ENCODE measurements around the gene ZNF792. TPM values are rescaled to one million over a fixed set of nuclear protein-coding genes. Genes with fewer than 3 reads are reported as not detected.
A peak's percentile ranks its signal among the peaks of the same experiment; 100 is the strongest.
"Not testable (repeated sequence)": the region's sequence is repeated elsewhere in the genome, so short reads cannot be mapped to it uniquely, and the experiment has no call there.

ZNF792 gene
- total RNA-seq, 1 donor from 2014 or later, result 7.5 TPM

DNA sequence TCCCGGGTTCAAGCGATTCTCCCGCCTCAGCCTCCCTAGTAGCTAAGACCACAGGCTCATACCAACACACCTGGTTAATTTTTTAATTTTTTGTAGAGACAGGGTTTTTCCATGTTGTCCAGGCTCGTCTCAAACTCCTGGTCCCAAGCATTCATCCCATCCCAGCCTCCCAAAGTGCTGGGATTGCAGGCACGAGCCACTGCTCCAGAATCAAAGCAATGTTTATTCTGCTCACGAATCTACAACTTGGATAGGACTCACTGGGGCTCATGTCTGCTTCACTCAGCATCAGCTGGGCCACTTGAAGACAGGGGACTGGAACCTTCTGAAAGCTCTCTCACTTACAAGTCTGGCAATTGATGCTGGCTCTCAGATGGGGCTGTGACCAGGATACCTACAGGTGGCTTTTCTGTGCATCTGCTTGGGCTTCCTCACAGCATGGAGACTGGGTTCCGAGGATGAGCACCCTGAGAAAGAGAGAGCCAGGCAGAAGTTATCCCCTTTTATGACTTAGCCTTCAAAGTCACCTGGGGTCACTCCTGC is 8.2 kb upstream of the ZNF792 start:
- peak; percentile 77 for DNase-seq (ENCODE audit: low spot score)

- DNase-seq (ENCODE audit: low spot score), result not testable (repeated sequence)
Observed at GRCh38 chr19:34970185-34970780, 6.3 kb upstream of the ZNF792 start.

GRCh38 chr19:34969721-34970120 is 5.7 kb upstream of the ZNF792 start:
- DNase-seq (ENCODE audit: low spot score), result no peak

DNA sequence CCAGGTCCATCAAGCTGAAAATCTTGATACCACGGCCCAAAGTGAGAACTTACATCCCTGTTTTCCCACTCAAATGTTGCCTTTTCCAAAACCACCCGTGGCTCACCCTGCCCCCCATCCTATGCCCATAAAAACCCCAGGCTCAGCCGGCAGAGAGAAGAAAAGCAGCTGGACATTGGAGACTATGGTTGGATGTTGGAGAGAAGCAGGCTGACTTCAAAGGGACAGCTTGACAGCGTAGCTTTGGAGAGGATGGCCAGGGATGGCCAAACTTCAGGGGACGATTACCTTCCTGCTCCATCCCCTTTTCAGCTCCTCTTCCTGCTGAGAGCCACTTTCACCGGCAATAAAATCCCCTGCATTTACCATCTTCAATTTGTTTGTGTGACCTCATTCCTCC is 3.5 kb upstream of the ZNF792 start:
- DNase-seq (ENCODE audit: low spot score), result no peak

GRCh38 chr19:34965505-34965904 is 1.5 kb upstream of the ZNF792 start:
- DNase-seq (ENCODE audit: low spot score), result not testable (repeated sequence)

GRCh38 chr19:34964598-34964997 is 569 bp upstream of the ZNF792 start:
- DNase-seq (ENCODE audit: low spot score), result no peak

DNA sequence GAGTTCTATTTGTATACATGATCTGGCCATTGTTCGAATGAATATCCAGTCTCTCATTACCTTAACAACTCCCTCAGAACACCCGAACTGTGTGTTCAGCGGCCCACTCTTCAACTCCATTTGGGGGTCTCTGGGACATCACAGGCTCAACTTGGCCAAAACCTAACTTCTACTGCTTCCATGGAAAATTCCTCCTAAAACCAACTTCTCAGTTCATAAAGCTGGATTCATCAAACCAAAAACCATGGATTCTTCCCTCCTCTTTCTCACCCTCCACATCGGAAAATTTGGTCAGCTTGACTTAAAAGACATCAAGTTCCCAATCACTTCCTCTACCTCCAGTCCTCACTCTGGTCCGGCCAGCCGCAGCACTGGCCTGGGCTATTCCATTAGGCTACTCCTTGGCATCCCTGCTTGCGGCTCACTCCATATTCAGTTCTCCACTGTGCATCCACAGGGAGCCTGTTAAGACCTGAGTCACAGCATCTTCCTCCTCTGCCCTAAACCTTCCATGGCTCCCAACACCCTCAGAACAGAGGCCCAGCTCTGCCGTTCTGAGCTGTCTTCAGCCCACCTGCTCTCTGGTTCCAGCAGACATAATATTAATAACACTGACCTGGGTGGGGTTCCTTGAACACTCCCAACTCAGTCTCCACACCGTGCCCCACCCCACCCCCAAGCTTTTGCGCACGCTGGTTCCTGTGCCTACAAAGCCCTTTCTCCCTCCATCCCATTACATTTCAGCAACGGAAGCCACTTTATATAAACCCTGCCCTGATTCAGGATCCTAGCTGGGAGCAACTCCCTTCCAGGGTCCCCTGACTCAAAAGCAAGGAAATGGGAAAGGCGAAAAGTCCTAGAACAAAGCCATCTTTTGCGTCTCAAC is 1.1 kb downstream of the ZNF792 start:
- no peak for DNase-seq (ENCODE audit: low spot score)

GRCh38 chr19:34961775-34962686 is 2.0 kb downstream of the ZNF792 start:
- no peak for DNase-seq (ENCODE audit: low spot score)

DNA sequence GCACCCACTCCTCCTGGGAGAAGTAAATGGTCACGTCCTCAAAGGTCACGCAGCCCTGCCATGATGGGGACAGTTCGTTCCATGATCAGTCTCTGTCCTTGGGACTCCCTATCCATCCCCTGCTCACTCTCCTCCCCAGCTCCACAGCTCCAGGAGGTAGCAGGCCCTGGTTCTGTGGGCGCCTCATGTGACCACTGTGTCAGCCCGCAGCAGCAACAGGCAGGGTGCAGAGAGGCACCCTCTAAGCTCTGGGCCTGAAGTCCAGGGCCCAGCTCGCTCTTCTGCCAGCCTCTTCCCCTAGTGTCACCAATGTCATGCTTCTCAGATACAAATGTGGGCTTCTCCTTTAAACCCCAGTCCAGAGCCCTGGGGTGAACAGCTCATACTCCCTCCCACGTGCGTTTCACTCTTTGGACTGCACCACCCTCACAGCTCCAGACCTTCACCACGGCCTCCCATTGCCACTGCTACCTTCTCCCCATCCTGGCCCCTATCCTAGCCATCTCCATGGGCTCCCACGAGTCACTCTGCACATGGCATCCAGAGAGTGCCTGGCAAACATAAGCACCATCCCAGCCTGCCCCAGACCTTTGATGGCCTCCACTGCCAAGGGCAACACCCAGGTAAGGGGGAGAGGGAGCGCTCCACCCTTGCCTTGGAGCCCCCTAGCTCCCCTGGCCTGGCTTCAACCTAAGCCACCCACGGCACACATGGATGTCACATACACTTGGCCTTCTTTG is 2.9 kb downstream of the ZNF792 start:
- DNase-seq (ENCODE audit: low spot score), result peak; percentile 73

DNA sequence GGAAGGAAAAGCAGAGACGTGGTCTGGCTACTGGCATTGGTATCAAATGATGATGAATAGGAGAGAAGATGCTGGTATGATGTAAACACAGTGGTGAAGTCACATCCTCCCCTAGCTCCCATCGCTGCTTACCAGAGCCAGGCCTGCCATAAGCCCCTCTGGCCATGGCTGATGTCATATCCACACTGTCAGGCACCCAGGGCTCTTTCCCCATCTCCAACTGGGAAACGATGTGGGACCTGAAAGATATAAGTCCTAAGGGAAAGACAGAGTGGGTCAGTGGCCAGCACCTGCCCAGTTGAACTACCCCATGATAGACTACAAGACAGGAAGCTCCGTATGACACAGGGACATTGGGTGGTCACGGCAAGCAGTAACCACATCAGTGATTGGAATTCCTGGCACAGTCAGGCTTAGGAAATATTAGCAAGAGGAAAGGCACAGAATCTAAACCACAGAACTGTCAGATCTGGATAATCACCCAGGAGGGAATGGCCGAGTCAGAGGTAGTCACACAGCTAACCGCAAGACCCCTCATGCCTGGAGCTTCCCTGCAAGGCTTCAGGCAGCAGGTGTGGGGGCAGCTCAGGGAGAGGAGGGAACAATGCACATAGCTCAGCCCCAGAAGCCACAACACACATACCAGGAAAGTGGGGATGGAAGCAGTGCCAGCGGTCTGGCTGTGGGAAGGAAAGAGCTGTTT is 3.8 kb downstream of the ZNF792 start:
- peak; percentile 59 for DNase-seq (ENCODE audit: low spot score)

- DNase-seq (ENCODE audit: low spot score), result peak; percentile 65
Observed at GRCh38 chr19:34959021-34959420, 5.0 kb downstream of the ZNF792 start.

DNA sequence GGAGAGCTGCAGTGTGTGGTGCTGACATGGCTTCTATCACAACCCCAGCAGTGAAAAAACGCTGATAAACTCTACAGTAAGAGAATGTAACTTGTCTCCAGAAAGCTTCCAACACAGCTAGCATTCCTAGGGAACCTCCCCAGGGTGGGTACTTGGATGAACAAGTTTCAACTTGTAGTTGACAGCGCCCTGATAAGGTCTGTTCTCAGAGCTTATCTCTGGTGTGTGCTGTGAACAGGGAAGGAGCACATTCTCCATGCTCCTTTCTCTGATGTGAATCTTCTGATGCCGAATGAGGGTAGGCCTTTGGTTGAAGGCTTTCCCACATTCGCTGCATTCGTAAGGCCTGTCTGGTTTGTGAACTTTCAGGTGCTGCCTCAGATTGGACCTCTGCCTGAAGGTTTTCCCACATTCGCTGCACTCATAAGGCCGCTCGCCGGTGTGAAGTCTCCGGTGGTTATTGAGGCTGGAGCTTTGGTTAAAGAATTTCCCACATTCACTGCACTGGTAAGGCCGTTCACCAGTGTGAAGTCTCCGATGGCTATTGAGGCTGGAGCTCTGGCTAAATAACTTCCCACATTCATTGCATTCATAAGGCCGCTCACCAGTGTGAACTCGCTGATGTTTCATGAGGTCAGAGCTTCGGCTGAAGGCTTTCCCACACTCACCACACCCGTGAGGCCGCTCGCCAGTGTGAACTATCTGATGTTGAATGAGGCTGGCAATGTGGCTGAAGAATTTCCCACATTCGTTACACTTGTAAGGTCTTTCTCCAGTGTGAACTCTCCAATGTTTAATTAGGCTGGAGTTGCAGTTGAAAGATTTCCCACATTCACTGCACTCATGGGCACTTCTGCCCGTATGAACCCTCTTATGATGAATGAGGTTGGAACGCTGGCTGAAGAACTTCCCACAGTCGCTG is 5.9 kb downstream of the ZNF792 start:
- DNase-seq (ENCODE audit: low spot score), result peak; percentile 71

- no peak for DNase-seq (ENCODE audit: low spot score)
Observed at GRCh38 chr19:34953092-34953491, 10.9 kb downstream of the ZNF792 start.

GRCh38 chr19:34943861-34944573 is 20.0 kb downstream of the ZNF792 start:
- DNase-seq (ENCODE audit: low spot score), result no peak

DNA sequence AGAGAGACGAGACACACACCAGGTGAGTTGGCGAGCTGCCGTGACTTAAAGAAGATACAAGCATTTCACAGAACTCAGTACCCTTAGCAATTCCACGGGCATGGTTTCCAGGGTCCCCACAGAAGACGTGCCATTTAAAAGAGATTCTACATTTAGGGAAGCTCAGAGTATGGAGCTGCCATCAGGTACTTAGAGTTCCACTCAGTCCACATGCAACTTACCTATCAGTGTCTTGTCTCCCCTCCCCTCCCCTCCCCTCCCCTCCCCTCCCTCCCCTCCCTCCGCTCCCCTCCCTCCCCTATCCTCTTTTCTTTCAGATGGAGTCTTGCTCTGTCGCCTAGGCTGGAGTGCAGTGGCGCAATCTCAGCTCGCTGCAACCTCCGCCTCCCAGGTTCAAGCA is 25.1 kb downstream of the ZNF792 start:
- DNase-seq (ENCODE audit: low spot score), result no peak

DNA sequence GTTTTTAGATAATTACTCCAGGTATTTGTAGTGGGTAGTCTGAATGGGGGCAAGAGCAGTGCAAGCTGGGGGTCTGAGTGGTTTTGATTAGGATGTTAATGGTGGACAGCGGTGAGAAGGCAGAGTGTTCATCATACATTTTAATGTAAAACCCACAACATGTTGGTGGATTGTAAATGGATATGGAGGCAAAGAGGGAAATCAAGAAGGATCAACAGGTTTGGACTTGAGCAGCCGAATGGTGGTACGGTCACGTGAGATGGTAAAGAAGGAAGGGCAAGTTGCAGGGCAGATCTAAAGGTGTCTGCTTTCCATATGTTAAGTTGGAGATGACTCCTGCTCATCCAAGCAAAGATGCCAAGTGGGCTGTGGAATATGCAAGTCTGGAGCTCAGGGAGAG is 27.8 kb downstream of the ZNF792 start:
- no peak for DNase-seq (ENCODE audit: low spot score)

DNA sequence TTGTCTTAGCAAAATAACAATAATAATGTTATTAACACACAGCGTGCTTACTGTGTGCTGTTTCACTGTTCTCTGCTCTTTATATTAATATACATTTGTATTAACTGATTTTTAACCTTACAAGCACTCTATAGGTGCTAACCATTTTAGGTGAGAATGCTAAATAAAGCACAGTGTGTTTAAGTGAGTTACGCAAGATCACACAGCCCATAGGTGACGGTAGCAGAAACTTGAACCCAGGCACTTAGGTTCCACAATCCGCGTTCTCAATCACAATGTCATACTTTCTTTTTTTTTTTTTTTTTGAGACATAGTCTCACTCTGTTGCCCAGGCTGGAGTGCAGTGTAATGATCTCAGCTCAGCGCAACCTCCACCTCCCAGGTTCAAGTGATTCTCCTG is 31.5 kb downstream of the ZNF792 start:
- no peak for DNase-seq (ENCODE audit: low spot score)

DNA sequence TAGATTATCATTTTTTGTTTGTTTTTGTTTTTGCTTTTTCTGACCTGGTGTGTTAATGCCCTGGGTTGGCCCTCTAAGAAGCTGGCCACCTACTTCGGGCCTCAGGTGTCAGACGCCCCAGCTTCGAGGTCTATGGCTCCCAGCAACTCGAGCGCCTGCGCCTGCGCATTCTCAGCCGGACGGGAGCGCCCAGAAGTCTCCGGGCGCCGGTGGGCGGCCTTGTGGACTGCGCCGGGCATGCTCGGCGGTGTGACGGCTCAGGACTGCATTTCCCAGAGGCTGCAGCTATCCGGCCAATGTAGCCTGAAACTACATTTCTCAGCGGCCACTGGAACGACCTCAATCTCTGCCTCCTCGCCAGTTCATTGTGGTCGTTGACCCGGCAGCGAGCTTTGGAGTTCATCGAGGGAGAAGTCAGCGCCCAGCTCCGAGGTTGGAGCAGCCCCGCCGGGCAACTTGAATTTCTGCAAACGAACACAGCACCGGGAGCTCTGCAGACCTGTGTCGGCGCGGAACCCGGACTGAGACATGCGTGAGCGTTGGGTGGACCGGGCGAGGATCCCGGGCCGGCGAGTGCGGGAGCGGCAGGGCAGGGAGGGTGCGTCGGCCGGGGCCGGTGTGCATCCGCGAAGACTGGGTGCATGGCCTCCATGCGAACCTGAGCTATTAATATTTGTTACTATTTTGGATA is 37.2 kb downstream of the ZNF792 start, which contains the start of gene ZNF30:
Gene ZNF30 (plus strand): TSS at position 219 of the 691 bp plus-strand sequence. CDS start 3,045 bp downstream, outside the sequence.
- peak; percentile 97 for DNase-seq (ENCODE audit: low spot score)
